ENCODE measurements around the gene TSPEAR.

The TSPEAR gene

GRCh38 chr21:44653656-44654575, 57.5 kb downstream of the TSPEAR start:
- TF ChIP-seq POLR2A (IDR thresholded peaks at IDR 0.05; ENCODE audit: extremely low read depth, insufficient read length) (no peak), CTCF (IDR thresholded peaks at IDR 0.05; ENCODE audit: low read depth, low read length) (no peak), MYC (IDR thresholded peaks at IDR 0.05; ENCODE audit: low read depth, low read length) (no peak), MAX (IDR thresholded peaks at IDR 0.05; ENCODE audit: low read depth, low read length) (no peak)
- no peak overlapping the region for H3K4me3 ChIP-seq (ENCODE audit: low read depth, low read length)
- no peak for DNase-seq (ENCODE audit: low read depth)

- DNase-seq (ENCODE audit: low read depth), result no peak
- H3K4me3 ChIP-seq (ENCODE audit: low read depth, low read length), result no peak overlapping the region
- TF ChIP-seq POLR2A (IDR thresholded peaks at IDR 0.05; ENCODE audit: extremely low read depth, insufficient read length) (no peak), MAX (IDR thresholded peaks at IDR 0.05; ENCODE audit: low read depth, low read length) (no peak)
Observed at GRCh38 chr21:44653123-44653522, 58.2 kb downstream of the TSPEAR start.

GRCh38 chr21:44650973-44651675, 60.2 kb downstream of the TSPEAR start:
- TF ChIP-seq MAX (IDR thresholded peaks at IDR 0.05; ENCODE audit: low read depth, low read length) (peak; percentile 53; the same call in 1 of the 2 replicates), POLR2A (IDR thresholded peaks at IDR 0.05; ENCODE audit: extremely low read depth, insufficient read length) (no peak), MYC (IDR thresholded peaks at IDR 0.05; ENCODE audit: low read depth, low read length) (peak; percentile 38), CTCF (IDR thresholded peaks at IDR 0.05; ENCODE audit: low read depth, low read length) (no peak)
- peak; percentile 82 for DNase-seq (ENCODE audit: low read depth)
- H3K4me3 ChIP-seq (ENCODE audit: low read depth, low read length), result no peak overlapping the region

- no peak overlapping the region for H3K4me3 ChIP-seq (ENCODE audit: low read depth, low read length)
- no peak for DNase-seq (ENCODE audit: low read depth)
- TF ChIP-seq MYC (IDR thresholded peaks at IDR 0.05; ENCODE audit: low read depth, low read length) (no peak), MAX (IDR thresholded peaks at IDR 0.05; ENCODE audit: low read depth, low read length) (no peak), POLR2A (IDR thresholded peaks at IDR 0.05; ENCODE audit: extremely low read depth, insufficient read length) (no peak), CTCF (IDR thresholded peaks at IDR 0.05; ENCODE audit: low read depth, low read length) (no peak)
Observed at GRCh38 chr21:44650265-44650972, 61.0 kb downstream of the TSPEAR start.

- no peak for DNase-seq (ENCODE audit: low read depth)
- TF ChIP-seq CTCF (IDR thresholded peaks at IDR 0.05; ENCODE audit: low read depth, low read length), result no peak
- TF ChIP-seq MYC (IDR thresholded peaks at IDR 0.05; ENCODE audit: low read depth, low read length), result no peak
- TF ChIP-seq POLR2A (IDR thresholded peaks at IDR 0.05; ENCODE audit: extremely low read depth, insufficient read length), result no peak
- TF ChIP-seq MAX (IDR thresholded peaks at IDR 0.05; ENCODE audit: low read depth, low read length), result no peak
- no peak overlapping the region for H3K4me3 ChIP-seq (ENCODE audit: low read depth, low read length)
Observed at GRCh38 chr21:44649521-44650100, 61.8 kb downstream of the TSPEAR start.

All from NB4 (cell line).